ENCODE results near the gene DISP1.

DISP1 gene

DNA sequence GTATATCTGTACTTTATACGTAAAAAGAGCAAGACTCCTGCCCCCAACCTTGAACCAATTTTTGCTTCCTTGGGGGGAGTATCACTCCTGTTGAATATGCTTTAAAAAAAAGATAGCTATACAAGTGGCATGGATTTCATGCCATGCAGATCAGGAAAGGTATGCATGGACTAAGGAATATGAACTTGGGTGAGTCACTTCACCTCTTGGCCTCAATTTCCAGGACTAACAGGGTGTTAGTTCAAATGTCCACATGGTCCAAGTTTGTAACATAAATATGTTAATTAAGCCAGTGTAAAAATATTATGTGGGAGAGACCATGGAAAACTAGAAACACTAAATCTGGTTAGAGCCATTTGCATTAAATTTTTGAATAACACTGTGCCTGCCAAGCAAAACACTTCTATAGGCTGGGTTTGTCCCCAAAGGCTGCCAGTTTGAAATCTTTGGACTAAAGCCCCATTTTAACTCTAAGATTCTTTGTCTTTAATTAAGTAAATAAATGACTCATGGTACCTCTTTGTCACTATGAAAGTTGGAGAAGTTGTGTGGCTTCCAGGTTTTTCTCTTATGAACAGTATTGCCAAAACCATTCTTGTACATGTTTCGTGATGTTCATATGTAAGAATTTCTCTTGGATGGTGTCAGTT lies 44.7 kb upstream of the DISP1 start:
- H3K4me3 ChIP-seq (replicated peaks; ENCODE audit: low read depth, low read length): no peak overlapping the region
- no peaks in the 10 kb centered on the region for H3K36me3 ChIP-seq (ENCODE audit: control insufficient read depth, insufficient read depth, low read length)
- TF ChIP-seq, protein P1, sequence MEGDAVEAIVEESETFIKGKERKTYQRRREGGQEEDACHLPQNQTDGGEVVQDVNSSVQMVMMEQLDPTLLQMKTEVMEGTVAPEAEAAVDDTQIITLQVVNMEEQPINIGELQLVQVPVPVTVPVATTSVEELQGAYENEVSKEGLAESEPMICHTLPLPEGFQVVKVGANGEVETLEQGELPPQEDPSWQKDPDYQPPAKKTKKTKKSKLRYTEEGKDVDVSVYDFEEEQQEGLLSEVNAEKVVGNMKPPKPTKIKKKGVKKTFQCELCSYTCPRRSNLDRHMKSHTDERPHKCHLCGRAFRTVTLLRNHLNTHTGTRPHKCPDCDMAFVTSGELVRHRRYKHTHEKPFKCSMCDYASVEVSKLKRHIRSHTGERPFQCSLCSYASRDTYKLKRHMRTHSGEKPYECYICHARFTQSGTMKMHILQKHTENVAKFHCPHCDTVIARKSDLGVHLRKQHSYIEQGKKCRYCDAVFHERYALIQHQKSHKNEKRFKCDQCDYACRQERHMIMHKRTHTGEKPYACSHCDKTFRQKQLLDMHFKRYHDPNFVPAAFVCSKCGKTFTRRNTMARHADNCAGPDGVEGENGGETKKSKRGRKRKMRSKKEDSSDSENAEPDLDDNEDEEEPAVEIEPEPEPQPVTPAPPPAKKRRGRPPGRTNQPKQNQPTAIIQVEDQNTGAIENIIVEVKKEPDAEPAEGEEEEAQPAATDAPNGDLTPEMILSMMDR (IDR thresholded peaks at IDR 0.05; ENCODE audit: insufficient read depth, low read length, poor library complexity, severe bottlenecking): no peak
- H3K27me3 ChIP-seq (replicated peaks; ENCODE audit: control insufficient read depth, insufficient read depth, low read length): no peaks in the 10 kb centered on the region
- no peak for DNase-seq (ENCODE audit: extremely low read depth, insufficient read length)

DNA sequence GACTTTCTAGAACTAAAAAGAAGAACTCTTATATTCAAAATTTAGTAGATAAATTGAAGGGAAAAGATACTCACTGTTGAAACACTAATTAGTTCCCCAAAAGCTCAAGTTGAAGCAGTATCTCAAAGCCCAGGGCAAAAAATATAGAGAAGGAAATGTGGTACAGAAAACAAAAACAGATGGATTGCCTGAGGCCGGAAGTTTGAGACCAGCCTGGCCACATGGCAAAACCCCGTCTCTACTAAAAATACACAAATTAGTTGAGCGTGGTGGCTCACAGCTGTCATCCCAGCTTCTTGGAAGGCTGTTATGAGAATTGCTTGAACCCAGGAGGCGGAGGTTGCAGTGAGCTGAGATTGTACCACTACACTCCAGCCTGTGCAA lies 41.9 kb upstream of the DISP1 start:
- DNase-seq (ENCODE audit: extremely low read depth, insufficient read length): peak; percentile 65
- Histone ChIP-seq H3K36me3 (ENCODE audit: control insufficient read depth, insufficient read depth, low read length) (no peaks in the 10 kb centered on the region), H3K4me3 (replicated peaks; ENCODE audit: low read depth, low read length) (no peak overlapping the region), H3K27me3 (replicated peaks; ENCODE audit: control insufficient read depth, insufficient read depth, low read length) (no peaks in the 10 kb centered on the region)
- TF ChIP-seq, protein P1 (IDR thresholded peaks at IDR 0.05; ENCODE audit: insufficient read depth, low read length, poor library complexity, severe bottlenecking): no peak

DNA sequence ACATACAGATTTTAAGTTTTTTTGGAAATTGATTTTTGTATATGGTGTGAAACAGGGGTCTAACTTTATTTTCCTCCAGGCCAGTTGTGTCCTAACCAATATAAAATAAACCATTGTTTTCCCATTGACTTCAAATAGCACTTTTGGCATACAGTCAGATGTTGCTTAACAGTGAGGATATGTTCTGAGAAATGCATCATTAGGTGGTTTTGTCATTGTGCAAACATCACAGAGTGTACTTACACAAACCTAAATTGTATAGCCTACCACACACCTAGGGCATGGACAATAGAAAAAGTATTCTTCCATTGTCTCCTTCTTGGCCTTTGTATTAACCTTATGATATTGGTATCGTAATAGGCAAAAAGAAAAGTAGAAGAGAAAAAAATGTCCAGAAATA lies 37.4 kb upstream of the DISP1 start:
- no peak overlapping the region for H3K4me3 ChIP-seq (replicated peaks; ENCODE audit: low read depth, low read length)
- no peaks in the 10 kb centered on the region for H3K27me3 ChIP-seq (replicated peaks; ENCODE audit: control insufficient read depth, insufficient read depth, low read length)
- DNase-seq (ENCODE audit: extremely low read depth, insufficient read length): no peak
- TF ChIP-seq, protein P1 (IDR thresholded peaks at IDR 0.05; ENCODE audit: insufficient read depth, low read length, poor library complexity, severe bottlenecking): no peak
- no peaks in the 10 kb centered on the region for H3K36me3 ChIP-seq (ENCODE audit: control insufficient read depth, insufficient read depth, low read length)

DNA sequence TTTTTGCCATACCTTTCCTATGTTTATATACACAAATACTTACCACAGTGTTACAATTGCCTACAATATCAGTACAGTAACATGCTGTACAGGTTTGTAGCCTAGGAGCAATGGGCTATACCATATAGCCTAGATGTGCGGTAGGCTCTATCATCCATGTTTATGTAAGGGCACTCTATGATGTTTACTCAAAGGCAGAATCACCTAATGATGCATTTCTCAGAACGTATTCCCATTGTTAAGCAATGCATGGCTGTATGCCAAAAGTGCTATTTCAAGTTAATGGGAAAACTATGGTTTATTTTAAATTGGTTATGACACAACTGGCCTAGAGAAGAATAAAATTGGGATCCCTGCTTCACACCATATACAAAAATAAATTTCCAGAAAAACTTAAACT lies 36.9 kb upstream of the DISP1 start:
- Histone ChIP-seq H3K27me3 (replicated peaks; ENCODE audit: control insufficient read depth, insufficient read depth, low read length) (no peaks in the 10 kb centered on the region), H3K36me3 (ENCODE audit: control insufficient read depth, insufficient read depth, low read length) (no peaks in the 10 kb centered on the region), H3K4me3 (replicated peaks; ENCODE audit: low read depth, low read length) (no peak overlapping the region)
- TF ChIP-seq, protein P1 (IDR thresholded peaks at IDR 0.05; ENCODE audit: insufficient read depth, low read length, poor library complexity, severe bottlenecking): no peak
- no peak for DNase-seq (ENCODE audit: extremely low read depth, insufficient read length)

DNA sequence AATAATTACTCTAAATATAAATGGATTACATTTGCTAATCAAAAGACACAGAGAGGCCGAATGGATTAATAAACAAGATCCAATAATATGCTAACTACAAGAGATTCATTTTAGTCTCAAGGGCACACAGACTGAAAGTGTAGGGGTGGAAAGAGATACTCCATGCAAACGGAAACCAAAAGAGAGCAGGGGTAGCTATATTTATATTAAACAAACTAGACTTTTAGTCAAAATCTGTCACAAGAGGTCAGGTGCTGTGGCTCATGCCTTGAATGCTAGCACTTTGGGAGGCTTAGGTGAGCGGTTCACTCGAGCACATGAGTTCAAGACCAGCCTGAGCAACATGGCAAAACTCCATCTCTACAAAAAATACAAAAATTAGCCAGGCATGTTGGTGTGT lies 33.6 kb upstream of the DISP1 start:
- TF ChIP-seq, protein P1 (IDR thresholded peaks at IDR 0.05; ENCODE audit: insufficient read depth, low read length, poor library complexity, severe bottlenecking): no peak
- Histone ChIP-seq H3K4me3 (replicated peaks; ENCODE audit: low read depth, low read length) (no peak overlapping the region), H3K36me3 (ENCODE audit: control insufficient read depth, insufficient read depth, low read length) (no peaks in the 10 kb centered on the region), H3K27me3 (replicated peaks; ENCODE audit: control insufficient read depth, insufficient read depth, low read length) (no peaks in the 10 kb centered on the region; the same call in 1 of the 2 replicates)
- DNase-seq (ENCODE audit: extremely low read depth, insufficient read length): no peak

DNA sequence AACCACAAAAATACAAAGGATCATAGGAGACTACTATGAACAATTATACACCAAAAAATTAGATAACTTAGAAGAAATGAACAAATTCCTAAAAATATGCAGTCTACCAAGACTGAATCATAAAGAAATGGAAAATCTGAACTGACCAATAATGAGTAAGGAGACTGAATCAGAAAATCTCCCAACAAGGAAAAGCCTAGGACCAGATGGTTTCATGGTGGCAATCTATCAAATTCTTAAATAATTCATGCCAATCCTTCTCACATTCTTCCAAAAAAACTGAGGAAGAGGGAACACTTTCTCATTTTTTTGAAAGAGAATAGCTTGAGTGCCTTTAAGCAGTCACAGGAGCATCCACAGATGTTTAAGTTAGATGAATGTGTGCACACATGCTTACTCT lies 31.8 kb upstream of the DISP1 start:
- no peak for DNase-seq (ENCODE audit: extremely low read depth, insufficient read length)
- no peaks in the 10 kb centered on the region; the same call in 1 of the 2 replicates for H3K27me3 ChIP-seq (replicated peaks; ENCODE audit: control insufficient read depth, insufficient read depth, low read length)
- TF ChIP-seq, protein P1 (IDR thresholded peaks at IDR 0.05; ENCODE audit: insufficient read depth, low read length, poor library complexity, severe bottlenecking): no peak
- no peaks in the 10 kb centered on the region for H3K36me3 ChIP-seq (ENCODE audit: control insufficient read depth, insufficient read depth, low read length)
- H3K4me3 ChIP-seq (replicated peaks; ENCODE audit: low read depth, low read length): no peak overlapping the region

Data from GM06990 (cell line).